HepG2 (cell line): ENCODE results near the gene SFT2D1. TPM values are rescaled to one million over a fixed set of nuclear protein-coding genes. Genes with fewer than 3 reads are reported as not detected.
A peak's percentile ranks its signal among the peaks of the same experiment; 100 is the strongest.

Source experiments
- ATAC-seq: fragments of 200-7000 bp; cut with Tn5 transposase; 3 replicates; pipeline ENCODE4 v1.9.1; 2020; ENCODE audit warnings: mild to moderate bottlenecking, moderate library complexity
- BruUV-seq: library from RNA; stranded (reverse); fragments of 400-500 nt; replicated peaks from 2 replicates; lab custom pipeline; 2021; lab: Mats Ljungman, UMichigan
- CTCF ChIA-PET: fragments of 300-600 bp; formaldehyde crosslinking; extraction: SDS; loops from one replicate; lab custom pipeline; 2021; ENCODE audit warnings: low total read pairs, inconsistent platforms, low intra/inter-chr PET ratio; lab: Yijun Ruan, JAX
- POLR2A ChIA-PET: fragments of 350-600 bp; sonication (Branson Sonifier 250); formaldehyde crosslinking; loops from one replicate; lab custom pipeline; 2020; ENCODE audit warnings: antibody characterized with exemption, inconsistent platforms; lab: Yijun Ruan, JAX
- DNase-seq: peaks from one replicate; pipeline ENCODE4 v3.0.0-alpha.2; 2015; ENCODE audit warnings: low spot score
- FAIRE-seq: peaks from 3 replicates; lab custom pipeline; 2011; peaks lifted over from hg19 to GRCh38; lab: Jason Lieb, UNC
- H2AFZ ChIP-seq: one replicate; pipeline ENCODE4 v1.6.1; 2011; ENCODE audit warnings: low read length, inconsistent platforms
- H3K27ac ChIP-seq: fragments of 300-600 bp; 3 replicates; pipeline ENCODE4 v1.8.0; 2011; ENCODE audit warnings: mixed run types, mild to moderate bottlenecking, mixed read lengths, low read length, inconsistent platforms; ENCODE audit not compliant: insufficient read depth; ENCODE audit errors: extremely low read length
- H3K27me3 ChIP-seq, 2 experiments: fragments of 200-600 bp in 1 of 2; 2 replicates in 1 of 2; 3 replicates in 1 of 2; pipeline versions ENCODE4 v1.6.0 to v1.8.0; 2011; ENCODE audit warnings: low read length in 2 of 2, mild to moderate bottlenecking in 2 of 2, moderate library complexity in 2 of 2, inconsistent platforms in 1 of 2; ENCODE audit not compliant: insufficient read depth in 2 of 2, control insufficient read depth in 1 of 2
- H3K36me3 ChIP-seq, 2 experiments: fragments of 200-600 bp in 1 of 2; replicated peaks in 1 of 2; 2 replicates in 1 of 2; 3 replicates in 1 of 2; pipeline versions ENCODE4 v1.5.1 to v1.8.0; 2011; ENCODE audit warnings: low read length in 2 of 2, inconsistent platforms in 1 of 2; ENCODE audit not compliant: insufficient read depth in 2 of 2, control insufficient read depth in 1 of 2
- H3K4me1 ChIP-seq: 2 replicates; pipeline ENCODE4 v1.5.1; 2012; ENCODE audit warnings: low read length, inconsistent platforms; ENCODE audit not compliant: insufficient read depth
- H3K4me2 ChIP-seq: 2 replicates; pipeline ENCODE4 v1.6.0; 2011; ENCODE audit warnings: low read depth, low read length, inconsistent platforms
- H3K4me3 ChIP-seq, 3 experiments: fragments of 200-600 bp in 1 of 3; sonication (generic), shearing (Covaris generic) in 1 of 3; replicated peaks in 1 of 3; 2 replicates each; pipeline ENCODE4 v1.5.1; 2011 to 2016; ENCODE audit warnings: low read length in 3 of 3, inconsistent platforms in 2 of 3, low read depth in 2 of 3, mild to moderate bottlenecking in 2 of 3, control low read depth in 1 of 3, mixed read lengths in 1 of 3; ENCODE audit not compliant: insufficient read depth in 1 of 3
- H3K79me2 ChIP-seq: one replicate; pipeline ENCODE4 v1.6.1; 2011; ENCODE audit warnings: low read length, inconsistent platforms; ENCODE audit not compliant: insufficient read depth
- H3K9ac ChIP-seq: 2 replicates; pipeline ENCODE4 v1.6.0; 2011; ENCODE audit warnings: mild to moderate bottlenecking, low read depth, low read length, inconsistent platforms; ENCODE audit not compliant: insufficient read depth
- H3K9me3 ChIP-seq: 2 replicates; pipeline ENCODE4 v1.5.1; 2012; ENCODE audit warnings: mild to moderate bottlenecking, low read length
- H4K20me1 ChIP-seq: 2 replicates; pipeline ENCODE4 v1.6.0; 2011; ENCODE audit warnings: inconsistent platforms, mild to moderate bottlenecking, low read length, moderate library complexity; ENCODE audit not compliant: insufficient read depth
- ADNP ChIP-seq: sonication (generic); formaldehyde crosslinking; IDR thresholded peaks from 2 replicates; pipeline ENCODE4 v1.4.0; 2020; ENCODE audit warnings: missing genetic modification reagents
- DRAP1 ChIP-seq: IDR thresholded peaks from 2 replicates; pipeline ENCODE4 v1.6.1; 2016; ENCODE audit warnings: missing genetic modification reagents, missing compliant biosample characterization
- EHMT2 ChIP-seq: fragments of 200-600 bp; sonication (generic); IDR thresholded peaks from 2 replicates; pipeline ENCODE4 v1.7.0; 2017; ENCODE audit warnings: antibody characterized with exemption, low read depth, low read length, borderline replicate concordance
- NKX3-1 ChIP-seq: sonication (generic); formaldehyde crosslinking; IDR thresholded peaks from 2 replicates; pipeline ENCODE4 v1.5.0; 2020; ENCODE audit warnings: missing genetic modification reagents
- NR1H2 ChIP-seq: sonication (generic); formaldehyde crosslinking; IDR thresholded peaks from 2 replicates; pipeline ENCODE4 v1.8.1; 2022; ENCODE audit warnings: low read depth, missing genetic modification reagents, borderline replicate concordance
- STAT5B ChIP-seq: sonication (generic); formaldehyde crosslinking; IDR thresholded peaks from 2 replicates; pipeline ENCODE4 v1.4.0; 2020; ENCODE audit warnings: missing genetic modification reagents
- ZNF17 ChIP-seq: sonication (generic); formaldehyde crosslinking; IDR thresholded peaks from 2 replicates; pipeline ENCODE4 v1.5.0; 2020; ENCODE audit warnings: mild to moderate bottlenecking, missing genetic modification reagents
- ZNF224 ChIP-seq: sonication (generic); formaldehyde crosslinking; IDR thresholded peaks from 2 replicates; pipeline ENCODE4 v1.5.0; 2020; ENCODE audit warnings: mild to moderate bottlenecking, missing genetic modification reagents
- ZNF230 ChIP-seq: sonication (generic); formaldehyde crosslinking; IDR thresholded peaks from 2 replicates; pipeline ENCODE4 v1.4.0; 2020; ENCODE audit warnings: mild to moderate bottlenecking, missing genetic modification reagents
- ZNF333 ChIP-seq: sonication (generic); formaldehyde crosslinking; IDR thresholded peaks from 2 replicates; pipeline ENCODE4 v1.4.0; 2020; ENCODE audit warnings: mild to moderate bottlenecking, missing genetic modification reagents, borderline replicate concordance
- ZNF460 ChIP-seq: sonication (generic); formaldehyde crosslinking; IDR thresholded peaks from 2 replicates; pipeline ENCODE4 v1.5.1; 2020; ENCODE audit warnings: missing genetic modification reagents, mild to moderate bottlenecking, borderline replicate concordance
- ZNF577 ChIP-seq: sonication (generic); formaldehyde crosslinking; IDR thresholded peaks from 2 replicates; pipeline ENCODE4 v1.4.0; 2020; ENCODE audit warnings: mild to moderate bottlenecking, low read depth, missing genetic modification reagents, borderline replicate concordance
- ZNF768 ChIP-seq: sonication (generic); formaldehyde crosslinking; IDR thresholded peaks from 2 replicates; pipeline ENCODE4 v1.4.0; 2020; ENCODE audit warnings: missing genetic modification reagents
- ZNF878 ChIP-seq: sonication (generic); formaldehyde crosslinking; IDR thresholded peaks from 2 replicates; pipeline ENCODE4 v1.8.1; 2023; ENCODE audit warnings: mild to moderate bottlenecking, missing genetic modification reagents, moderate library complexity
- ZSCAN30 ChIP-seq: sonication (generic); formaldehyde crosslinking; IDR thresholded peaks from 2 replicates; pipeline ENCODE4 v1.5.0; 2020; ENCODE audit warnings: mild to moderate bottlenecking, missing genetic modification reagents
- WGBS: methylation state at CpG from one replicate; pipeline ENCODE4 v1.1.6; 2017; ENCODE audit warnings: low lambda C conversion rate; 5-methylcytosine and 5-hydroxymethylcytosine counted together
- in situ Hi-C: cut with HindIII; loops from 2 replicates; pipeline ENCODE4 v1.10.0; 2017; ENCODE audit warnings: low pct_unique_long_range_greater_than_20kb; ENCODE audit not compliant: extremely low pct_ligation_motif_present
- intact Hi-C: fragments of 100-400 bp; cut with micrococcal nuclease; formaldehyde crosslinking; loops from one replicate; pipeline ENCODE4 v1.10.0; 2022; ENCODE audit not compliant: unreplicated experiment
- polyA plus RNA-seq, 8 experiments: library from polyadenylated mRNA; depleted of rRNA in 3 of 8; stranded (reverse) in 7 of 8; unstranded in 1 of 8; fragments of >200 nt; fragmentation: Illumina TruSeq in 4 of 8; extraction: Trizol in 4 of 8; gene quantifications; 2 replicates each; pipeline versions ENCODE4 v1.2.1 to v1.2.3, GENCODE V29; 2011 to 2016; ENCODE audit warnings: low read depth in 4 of 8, missing spikeins in 1 of 8, mixed read lengths in 1 of 8; ENCODE audit not compliant: insufficient read depth in 1 of 8
- total RNA-seq, 5 experiments: library from RNA; depleted of rRNA; stranded (reverse); fragments of >200 nt; fragmentation: Illumina TruSeq; extraction: Trizol; gene quantifications; 2 replicates each; pipeline ENCODE4 v1.2.3, GENCODE V29; 2016; ENCODE audit warnings: low read depth in 1 of 5
- TF ChIP-seq, protein P1 (sequence below): sonication (generic); formaldehyde crosslinking; IDR thresholded peaks from 2 replicates; pipeline ENCODE4 v1.4.0; 2020; ENCODE audit warnings: mild to moderate bottlenecking, missing genetic modification reagents

The SFT2D1 gene
- total and polyA plus RNA-seq, 2 of the 13 experiments (the other 11 are each of a cell fraction or from before 2014, with no cell fraction given), result 115 to 147 TPM

DNA sequence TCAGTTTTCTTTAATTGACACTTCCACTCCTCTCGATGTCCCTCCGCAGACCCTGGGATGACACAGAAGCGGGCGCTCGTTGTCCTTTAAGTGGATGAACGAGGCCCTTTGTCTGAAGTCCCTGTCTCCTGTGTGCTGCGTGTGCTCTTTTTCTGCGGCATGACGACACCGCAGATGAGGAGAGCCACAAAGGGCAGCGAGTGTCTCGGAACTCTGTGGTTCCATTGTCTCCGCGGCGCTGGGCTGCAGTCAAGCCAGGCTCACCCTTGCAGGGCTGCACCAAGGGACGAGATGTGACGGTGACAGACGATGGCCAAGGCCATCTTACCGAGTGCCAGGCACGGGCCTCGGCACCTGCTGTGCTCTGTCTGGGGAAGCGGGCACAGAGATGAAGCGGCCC is 44.7 kb downstream of the SFT2D1 start:
- ATAC-seq, result no peak
- 83% methylated on average over 17 of the region's 23 CpGs for WGBS
- H3K4me2 ChIP-seq, result no peak overlapping the region
- no peak overlapping the region for H3K4me3 ChIP-seq
- peaks cover under 1 to 44% of the 10 kb centered on the region in 2 experiments; a peak in 4 of 5 replicates for H3K27me3 ChIP-seq
- no peaks in the 10 kb centered on the region for H3K79me2 ChIP-seq
- in situ Hi-C loops, result no loop called here
- no peak overlapping the region for H3K27ac ChIP-seq
- POLR2A ChIA-PET, result no interaction called here
- no peaks in the 10 kb centered on the region for H3K36me3 ChIP-seq
- FAIRE-seq, result no peak
- no peak overlapping the region for H2AFZ ChIP-seq
- TF ChIP-seq ZNF768 (CRISPR knock-in tag), result peak; percentile 29; the same call in 1 of the 2 replicates
- TF ChIP-seq ZNF577 (CRISPR knock-in tag), result no peak
- no peak for TF ChIP-seq NR1H2 (CRISPR knock-in tag)
- no peak for TF ChIP-seq EHMT2
- TF ChIP-seq ZNF230 (CRISPR knock-in tag), result no peak
- TF ChIP-seq, all 625 proteins: peak for 1
- DNase-seq, result no peak
- Histone ChIP-seq H3K4me1 (peaks cover 14% of the 10 kb centered on the region), H4K20me1 (no peaks in the 10 kb centered on the region), H3K9ac (no peak overlapping the region), H3K9me3 (no peaks in the 10 kb centered on the region)
- intact Hi-C loops, result no loop called here
- no TSS peak for BruUV-seq
- CTCF ChIA-PET, result no interaction called here

- Histone ChIP-seq H3K27me3 (peaks cover 3 to 47% of the 10 kb centered on the region in 2 experiments; a peak in 4 of 5 replicates), H3K9ac (no peak overlapping the region), H4K20me1 (no peaks in the 10 kb centered on the region), H3K4me1 (peaks cover 1% of the 10 kb centered on the region; the same call in 1 of the 2 replicates), H3K4me2 (no peak overlapping the region), H2AFZ (no peak overlapping the region), H3K27ac (no peak overlapping the region), H3K4me3 (no peak overlapping the region), H3K79me2 (no peaks in the 10 kb centered on the region), H3K36me3 (no peaks in the 10 kb centered on the region), H3K9me3 (no peaks in the 10 kb centered on the region)
- ChIA-PET POLR2A (interaction anchor here (0.6 kb wide), 1 partner anchor 51 kb away, joined by 3 read pairs; no protein-coding TSS in a partner anchor), CTCF (no interaction called here)
- ATAC-seq (no peak; the same call in 2 of the 3 replicates), FAIRE-seq (no peak), DNase-seq (no peak)
- in situ Hi-C loops (no loop called here), intact Hi-C loops (no loop called here)
- 9% methylated on average over 10 of the region's 10 CpGs for WGBS
- BruUV-seq, result no TSS peak
- TF ChIP-seq ZNF224 (CRISPR knock-in tag), result no peak
- TF ChIP-seq ZNF333 (CRISPR knock-in tag), result no peak
- TF ChIP-seq ZNF17 (CRISPR knock-in tag), result no peak
- TF ChIP-seq STAT5B (CRISPR knock-in tag), result no peak
- TF ChIP-seq ZNF878 (CRISPR knock-in tag), result no peak
- no peak for TF ChIP-seq ADNP (CRISPR knock-in tag)
- no peak for TF ChIP-seq ZNF460 (CRISPR knock-in tag)
- TF ChIP-seq, protein P1, sequence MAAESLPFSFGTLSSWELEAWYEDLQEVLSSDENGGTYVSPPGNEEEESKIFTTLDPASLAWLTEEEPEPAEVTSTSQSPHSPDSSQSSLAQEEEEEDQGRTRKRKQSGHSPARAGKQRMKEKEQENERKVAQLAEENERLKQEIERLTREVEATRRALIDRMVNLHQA, result no peak
- TF ChIP-seq NKX3-1 (CRISPR knock-in tag), result no peak
- TF ChIP-seq DRAP1, result no peak
- TF ChIP-seq ZSCAN30, result no peak
Measured at GRCh38 chr6:166296035-166296883, 46.1 kb downstream of the SFT2D1 start.
